Loucy (cell line): ENCODE measurements around the gene TMEM108.

Source experiments
- CTCF ChIP-seq: fragments of 200-600 bp; sonication (generic); conservative IDR thresholded peaks from 2 replicates; pipeline ENCODE4 v1.5.1; 2014; ENCODE audit warnings: mild to moderate bottlenecking, antibody characterized with exemption, low read length
- EZH2phosphoT487 ChIP-seq: fragments of 200-600 bp; IDR thresholded peaks from 2 replicates; pipeline ENCODE4 v1.6.1; 2018; ENCODE audit warnings: antibody characterized with exemption, mild to moderate bottlenecking, moderate library complexity, borderline replicate concordance

GRCh38 chr3:133136114-133137041 lies 98.2 kb downstream of the TMEM108 start:
- TF ChIP-seq EZH2phosphoT487 = no peak
- no peak for TF ChIP-seq CTCF
